Gastroesophageal sphincter (tissue), 3 donors: ENCODE results near the gene KHDRBS1.

Experiments
- EP300 ChIP-seq: sonication (generic); formaldehyde crosslinking; IDR thresholded peaks from one replicate; pipeline ENCODE4 v1.6.1; 2017; ENCODE audit warnings: antibody characterized with exemption, mild to moderate bottlenecking
- POLR2A ChIP-seq, 2 donors: fragments of 450-650 bp; IDR thresholded peaks; one replicate each; pipeline ENCODE4 v1.6.1; 2017; ENCODE audit warnings: antibody characterized with exemption in 2 of 2, mild to moderate bottlenecking in 2 of 2, moderate library complexity in 1 of 2
- TF ChIP-seq, protein P1 (sequence below), 4 experiments: fragments of 200-600 bp in 2 of 4; fragments of 450-650 bp in 2 of 4; sonication (generic) in 1 of 4; IDR thresholded peaks; one replicate each; pipeline ENCODE4 v1.5.1; 2017 to 2019; ENCODE audit warnings: antibody characterized with exemption in 4 of 4, mild to moderate bottlenecking in 2 of 4, moderate library complexity in 2 of 4

DNA sequence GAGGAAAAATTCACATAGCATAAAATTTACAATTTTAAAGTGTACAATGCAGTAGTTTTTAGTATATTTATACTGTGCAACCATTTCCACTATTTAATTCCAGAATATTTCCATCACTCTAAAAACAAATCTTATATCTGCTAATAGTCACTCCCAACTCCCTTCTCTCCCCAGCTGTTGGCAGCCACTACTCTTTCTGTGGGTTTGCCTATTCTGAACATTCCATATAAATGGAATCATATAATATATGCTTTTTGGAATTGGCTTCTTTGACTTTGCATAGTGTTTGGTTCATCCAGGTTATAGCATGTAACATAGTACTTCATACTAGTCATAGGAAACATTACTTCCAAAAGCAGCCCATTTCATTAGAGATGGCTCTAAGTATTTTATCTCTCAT is 34.0 kb downstream of the KHDRBS1 start:
- TF ChIP-seq, protein P1, sequence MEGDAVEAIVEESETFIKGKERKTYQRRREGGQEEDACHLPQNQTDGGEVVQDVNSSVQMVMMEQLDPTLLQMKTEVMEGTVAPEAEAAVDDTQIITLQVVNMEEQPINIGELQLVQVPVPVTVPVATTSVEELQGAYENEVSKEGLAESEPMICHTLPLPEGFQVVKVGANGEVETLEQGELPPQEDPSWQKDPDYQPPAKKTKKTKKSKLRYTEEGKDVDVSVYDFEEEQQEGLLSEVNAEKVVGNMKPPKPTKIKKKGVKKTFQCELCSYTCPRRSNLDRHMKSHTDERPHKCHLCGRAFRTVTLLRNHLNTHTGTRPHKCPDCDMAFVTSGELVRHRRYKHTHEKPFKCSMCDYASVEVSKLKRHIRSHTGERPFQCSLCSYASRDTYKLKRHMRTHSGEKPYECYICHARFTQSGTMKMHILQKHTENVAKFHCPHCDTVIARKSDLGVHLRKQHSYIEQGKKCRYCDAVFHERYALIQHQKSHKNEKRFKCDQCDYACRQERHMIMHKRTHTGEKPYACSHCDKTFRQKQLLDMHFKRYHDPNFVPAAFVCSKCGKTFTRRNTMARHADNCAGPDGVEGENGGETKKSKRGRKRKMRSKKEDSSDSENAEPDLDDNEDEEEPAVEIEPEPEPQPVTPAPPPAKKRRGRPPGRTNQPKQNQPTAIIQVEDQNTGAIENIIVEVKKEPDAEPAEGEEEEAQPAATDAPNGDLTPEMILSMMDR (IDR thresholded peaks at IDR 0.05), result no peak
- no peak for TF ChIP-seq POLR2A (IDR thresholded peaks at IDR 0.05)
- no peak for TF ChIP-seq EP300
